Activated B cell treated with CpG ODN at 0.5 μM for 24 hours (primary cell): ENCODE measurements around the gene AADAC. TPM values are rescaled to one million over a fixed set of nuclear protein-coding genes. Genes with fewer than 3 reads are reported as not detected.

Experiments
- ATAC-seq: fragments of 200-7000 bp; cut with Tn5 transposase; one replicate; pipeline ENCODE4 v1.10.0; 2021; ENCODE audit warnings: low read depth, mild to moderate bottlenecking, moderate library complexity
- CTCF ChIA-PET: fragments of 350-600 bp; sonication (Branson Sonifier 250); formaldehyde crosslinking; loops from one replicate; lab custom pipeline; 2021; ENCODE audit warnings: antibody characterized with exemption; lab: Charles Lee
- POLR2A ChIA-PET: fragments of 350-600 bp; sonication (Branson Sonifier 250); formaldehyde crosslinking; loops from one replicate; lab custom pipeline; 2021; ENCODE audit warnings: antibody characterized with exemption; lab: Charles Lee
- DNase-seq: peaks from one replicate; pipeline ENCODE4 v3.0.0; 2022
- H3K27ac Mint-ChIP-seq: one replicate; pipeline ENCODE4 v1.8.0; 2020; ENCODE audit warnings: mixed read lengths
- H3K27me3 Mint-ChIP-seq: one replicate; pipeline ENCODE4 v1.8.0; 2021; ENCODE audit warnings: mixed read lengths
- H3K36me3 Mint-ChIP-seq: one replicate; pipeline ENCODE4 v1.8.0; 2021; ENCODE audit warnings: low read depth, mixed read lengths
- H3K4me1 Mint-ChIP-seq: one replicate; pipeline ENCODE4 v1.8.0; 2021; ENCODE audit warnings: mixed read lengths
- H3K4me3 Mint-ChIP-seq: one replicate; pipeline ENCODE4 v1.8.0; 2020; ENCODE audit warnings: mild to moderate bottlenecking, mixed read lengths
- H3K9me3 Mint-ChIP-seq: one replicate; pipeline ENCODE4 v1.8.0; 2020; ENCODE audit warnings: mixed read lengths
- CTCF ChIP-seq: fragments of 200-600 bp; IDR thresholded peaks from one replicate; pipeline ENCODE4 v1.8.0; 2022; ENCODE audit warnings: antibody characterized with exemption, mild to moderate bottlenecking
- intact Hi-C: fragments of 100-400 bp; cut with micrococcal nuclease; formaldehyde crosslinking; loops from one replicate; pipeline ENCODE4 v1.15.1; 2024
- total RNA-seq: library from RNA; stranded (reverse); gene quantifications from 2 replicates; pipeline ENCODE4 v1.2.3, GENCODE V29; 2022

The AADAC gene
- total RNA-seq, 1 donor from 2014 or later, result not detected

GRCh38 chr3:151863611-151864010 lies 49.7 kb downstream of the AADAC start:
- Mint-ChIP-seq H3K36me3 (no peaks in the 10 kb centered on the region), H3K4me3 (no peak overlapping the region), H3K4me1 (no peaks in the 10 kb centered on the region), H3K27ac (no peak overlapping the region), H3K27me3 (no peaks in the 10 kb centered on the region), H3K9me3 (no peaks in the 10 kb centered on the region)
- TF ChIP-seq CTCF, result no peak
- ATAC-seq (no peak), DNase-seq (no peak)
- ChIA-PET POLR2A (no interaction called here), CTCF (no interaction called here)
- intact Hi-C loops, result loop anchor here (10.0 kb wide), 1 partner anchor 581 kb away; no protein-coding TSS in a partner anchor

GRCh38 chr3:151864423-151865101 lies 50.6 kb downstream of the AADAC start:
- no peak for TF ChIP-seq CTCF
- no peak overlapping the region for H3K4me3 Mint-ChIP-seq
- POLR2A ChIA-PET, result no interaction called here
- no peak overlapping the region for H3K27ac Mint-ChIP-seq
- DNase-seq (no peak), ATAC-seq (no peak)
- no peaks in the 10 kb centered on the region for H3K27me3 Mint-ChIP-seq
- intact Hi-C loops, result loop anchor here (10.0 kb wide), 1 partner anchor 580 kb away; no protein-coding TSS in a partner anchor
- no peaks in the 10 kb centered on the region for H3K9me3 Mint-ChIP-seq
- H3K36me3 Mint-ChIP-seq, result no peaks in the 10 kb centered on the region
- CTCF ChIA-PET, result no interaction called here
- no peaks in the 10 kb centered on the region for H3K4me1 Mint-ChIP-seq

GRCh38 chr3:151866711-151867410 lies 52.9 kb downstream of the AADAC start:
- intact Hi-C loops, result loop anchor here (10.0 kb wide), 1 partner anchor 578 kb away; no protein-coding TSS in a partner anchor
- Mint-ChIP-seq H3K4me3 (no peak overlapping the region), H3K36me3 (no peaks in the 10 kb centered on the region), H3K27me3 (no peaks in the 10 kb centered on the region), H3K9me3 (no peaks in the 10 kb centered on the region), H3K27ac (no peak overlapping the region), H3K4me1 (peaks cover 6% of the 10 kb centered on the region)
- ChIA-PET POLR2A (no interaction called here), CTCF (no interaction called here)
- DNase-seq, result no peak
- ATAC-seq, result no peak
- TF ChIP-seq CTCF, result no peak

GRCh38 chr3:151867666-151868065 lies 53.8 kb downstream of the AADAC start:
- Mint-ChIP-seq H3K36me3 (no peaks in the 10 kb centered on the region), H3K27me3 (no peaks in the 10 kb centered on the region), H3K4me1 (peaks cover 11% of the 10 kb centered on the region), H3K9me3 (no peaks in the 10 kb centered on the region), H3K27ac (no peak overlapping the region), H3K4me3 (no peak overlapping the region)
- no peak for DNase-seq
- CTCF ChIA-PET, result no interaction called here
- no peak for TF ChIP-seq CTCF
- POLR2A ChIA-PET, result no interaction called here
- ATAC-seq, result no peak
- intact Hi-C loops, result loop anchor here (10.0 kb wide), 1 partner anchor 577 kb away; no protein-coding TSS in a partner anchor

GRCh38 chr3:151869181-151869580 lies 55.3 kb downstream of the AADAC start:
- Mint-ChIP-seq H3K9me3 (no peaks in the 10 kb centered on the region), H3K36me3 (no peaks in the 10 kb centered on the region), H3K27me3 (no peaks in the 10 kb centered on the region), H3K27ac (no peak overlapping the region), H3K4me1 (peaks cover 11% of the 10 kb centered on the region), H3K4me3 (no peak overlapping the region)
- intact Hi-C loops, result loop anchor here (10.0 kb wide), 1 partner anchor 576 kb away; no protein-coding TSS in a partner anchor
- POLR2A ChIA-PET, result no interaction called here
- CTCF ChIA-PET, result no interaction called here
- no peak for ATAC-seq
- DNase-seq, result no peak
- TF ChIP-seq CTCF, result no peak
